ENCODE data around the gene HOOK2. TPM values are rescaled to one million over a fixed set of nuclear protein-coding genes. Genes with fewer than 3 reads are reported as not detected.

The HOOK2 gene
- total RNA-seq, 1 experiment from 2014 or later = 70.0 TPM

DNA sequence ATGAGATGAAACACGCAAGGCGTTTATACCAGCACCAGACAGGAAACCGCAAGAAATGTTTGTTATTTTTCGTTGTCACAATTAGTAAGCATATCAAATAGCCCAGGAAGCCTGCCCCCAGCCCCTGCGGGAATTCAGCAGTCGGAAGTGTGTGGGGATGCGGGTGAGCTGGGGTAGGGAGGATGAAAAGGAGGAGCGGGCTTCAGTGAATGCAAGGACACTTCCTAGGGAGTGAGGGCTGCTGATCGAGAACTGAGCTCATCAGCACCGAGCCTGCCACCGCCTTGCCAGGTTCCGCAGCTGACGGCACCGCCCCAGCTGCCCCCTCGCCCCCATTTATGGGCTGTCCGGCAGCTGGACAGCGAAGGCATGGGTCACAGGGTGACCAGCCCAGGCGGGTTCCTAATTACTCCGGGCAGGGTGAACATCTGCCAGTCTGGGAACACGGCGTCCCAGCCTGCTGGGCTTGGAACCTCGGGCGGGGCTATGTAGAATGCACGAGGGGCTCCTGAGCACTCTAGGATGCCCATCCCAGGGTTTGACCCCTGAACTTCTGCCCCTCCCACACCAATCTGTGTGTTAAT is 25.3 kb downstream of the HOOK2 start:
- DNase-seq (ENCODE audit: low spot score) (no peak), ATAC-seq (no peak)
- H3K9me3 Mint-ChIP-seq = no peaks in the 10 kb centered on the region
- peaks cover 16% of the 10 kb centered on the region for H3K36me3 Mint-ChIP-seq
- no peak overlapping the region for H3K4me3 Mint-ChIP-seq
- TF ChIP-seq, protein P1, sequence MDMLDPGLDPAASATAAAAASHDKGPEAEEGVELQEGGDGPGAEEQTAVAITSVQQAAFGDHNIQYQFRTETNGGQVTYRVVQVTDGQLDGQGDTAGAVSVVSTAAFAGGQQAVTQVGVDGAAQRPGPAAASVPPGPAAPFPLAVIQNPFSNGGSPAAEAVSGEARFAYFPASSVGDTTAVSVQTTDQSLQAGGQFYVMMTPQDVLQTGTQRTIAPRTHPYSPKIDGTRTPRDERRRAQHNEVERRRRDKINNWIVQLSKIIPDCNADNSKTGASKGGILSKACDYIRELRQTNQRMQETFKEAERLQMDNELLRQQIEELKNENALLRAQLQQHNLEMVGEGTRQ (CRISPR knock-in tag; IDR thresholded peaks at IDR 0.05) = no peak
- TF ChIP-seq ZNF263 (CRISPR knock-in tag; IDR thresholded peaks at IDR 0.05; ENCODE audit: low read depth) = peak; percentile 68; the same call in 1 of the 2 replicates
- TF ChIP-seq, protein P2, sequence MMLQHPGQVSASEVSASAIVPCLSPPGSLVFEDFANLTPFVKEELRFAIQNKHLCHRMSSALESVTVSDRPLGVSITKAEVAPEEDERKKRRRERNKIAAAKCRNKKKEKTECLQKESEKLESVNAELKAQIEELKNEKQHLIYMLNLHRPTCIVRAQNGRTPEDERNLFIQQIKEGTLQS (CRISPR knock-in tag; conservative IDR thresholded peaks at IDR 0.05) = no peak
- H3K27ac Mint-ChIP-seq = no peak overlapping the region
- H3K27me3 Mint-ChIP-seq (ENCODE audit: low read depth) = peaks cover 39% of the 10 kb centered on the region
- ChIA-PET POLR2A (interaction anchor here (1.4 kb wide), 1 partner anchor 28 kb away, joined by 5 read pairs; no protein-coding TSS in a partner anchor), CTCF (interaction anchor here (0.7 to 1.0 kb wide), 5 partner anchors 10 to 78 kb away, joined by 3 to 9 read pairs (median 3); partner anchors contain the start of gene DHPS)
- peaks cover 13% of the 10 kb centered on the region for H3K4me1 Mint-ChIP-seq

DNA sequence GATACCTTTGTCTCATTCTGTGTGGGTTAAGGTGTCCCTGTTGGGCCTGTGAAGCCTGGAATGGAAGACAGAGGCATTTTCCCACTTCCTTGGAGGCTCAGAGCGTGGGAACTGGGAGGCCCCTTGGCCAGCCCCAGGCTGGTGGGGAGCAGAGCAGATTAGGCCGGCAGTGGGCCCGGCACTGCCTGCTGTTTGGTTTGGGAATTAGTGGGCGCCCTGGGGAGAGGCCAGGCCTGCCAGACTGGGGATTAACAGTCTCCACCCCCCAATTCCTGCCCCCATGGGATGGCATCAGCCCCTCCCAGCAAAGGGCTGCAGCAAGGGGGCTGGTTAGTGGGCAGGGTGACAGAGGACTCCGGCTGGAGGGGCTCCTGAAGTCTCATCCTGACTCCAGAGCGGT is 26.9 kb downstream of the HOOK2 start:
- Mint-ChIP-seq H3K4me1 (peaks cover 13% of the 10 kb centered on the region), H3K36me3 (peaks cover 16% of the 10 kb centered on the region), H3K27me3 (ENCODE audit: low read depth) (peaks cover 30% of the 10 kb centered on the region), H3K4me3 (no peak overlapping the region), H3K9me3 (no peaks in the 10 kb centered on the region), H3K27ac (no peak overlapping the region; the same call in 1 of the 2 replicates)
- no peak for DNase-seq (ENCODE audit: low spot score)
- ChIA-PET POLR2A (no interaction called here), CTCF (no interaction called here)
- no peak for ATAC-seq
- TF ChIP-seq ZNF423 (CRISPR knock-in tag; IDR thresholded peaks at IDR 0.05) = 0 out of 2 replicates have a peak, but pooled peaks have one; percentile 11
- TF ChIP-seq, protein P3, sequence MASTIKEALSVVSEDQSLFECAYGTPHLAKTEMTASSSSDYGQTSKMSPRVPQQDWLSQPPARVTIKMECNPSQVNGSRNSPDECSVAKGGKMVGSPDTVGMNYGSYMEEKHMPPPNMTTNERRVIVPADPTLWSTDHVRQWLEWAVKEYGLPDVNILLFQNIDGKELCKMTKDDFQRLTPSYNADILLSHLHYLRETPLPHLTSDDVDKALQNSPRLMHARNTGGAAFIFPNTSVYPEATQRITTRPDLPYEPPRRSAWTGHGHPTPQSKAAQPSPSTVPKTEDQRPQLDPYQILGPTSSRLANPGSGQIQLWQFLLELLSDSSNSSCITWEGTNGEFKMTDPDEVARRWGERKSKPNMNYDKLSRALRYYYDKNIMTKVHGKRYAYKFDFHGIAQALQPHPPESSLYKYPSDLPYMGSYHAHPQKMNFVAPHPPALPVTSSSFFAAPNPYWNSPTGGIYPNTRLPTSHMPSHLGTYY (CRISPR knock-in tag; IDR thresholded peaks at IDR 0.05) = no peak

DNA sequence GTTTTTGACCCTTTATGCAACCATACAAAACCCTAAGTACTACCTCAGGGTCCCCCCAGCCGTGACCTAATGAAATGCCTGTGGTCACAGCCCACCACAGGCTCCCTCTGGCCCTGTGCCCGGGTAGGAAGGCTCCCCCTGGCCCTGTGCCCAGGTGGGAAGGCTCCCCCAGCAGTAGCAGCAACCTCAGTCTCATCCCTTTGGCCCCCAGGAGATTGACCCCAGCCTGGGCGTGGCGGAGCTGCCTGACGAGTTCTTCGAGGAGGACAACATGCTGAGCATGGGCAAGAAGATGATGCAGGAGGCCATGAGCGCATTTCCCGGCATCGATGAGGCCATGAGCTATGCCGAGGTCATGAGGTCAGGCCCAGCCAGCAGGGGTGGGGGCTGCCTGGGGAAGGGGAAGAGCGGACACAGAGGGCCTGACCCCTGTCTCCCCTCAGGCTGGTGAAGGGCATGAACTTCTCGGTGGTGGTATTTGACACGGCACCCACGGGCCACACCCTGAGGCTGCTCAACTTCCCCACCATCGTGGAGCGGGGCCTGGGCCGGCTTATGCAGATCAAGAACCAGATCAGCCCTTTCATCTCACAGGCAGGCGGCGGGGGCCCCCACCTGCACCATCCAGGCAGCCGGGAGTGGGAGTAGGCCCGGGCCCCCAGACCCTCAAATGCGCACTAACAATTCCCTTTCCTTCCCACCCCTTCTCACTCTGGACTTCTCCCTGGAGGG is 30.0 kb downstream of the HOOK2 start:
- Mint-ChIP-seq H3K36me3 (peaks cover 28% of the 10 kb centered on the region), H3K4me1 (no peaks in the 10 kb centered on the region), H3K27me3 (ENCODE audit: low read depth) (peaks cover 12% of the 10 kb centered on the region), H3K27ac (no peak overlapping the region), H3K9me3 (no peaks in the 10 kb centered on the region), H3K4me3 (no peak overlapping the region)
- ATAC-seq = no peak
- no peak for DNase-seq (ENCODE audit: low spot score)
- CTCF ChIA-PET = interaction anchor here (4.7 kb wide), 1 partner anchor 15 kb away, joined by 16 read pairs; no protein-coding TSS in a partner anchor
- POLR2A ChIA-PET = interaction anchor here (0.5 kb wide), 1 partner anchor 361 kb away, joined by 3 read pairs; no protein-coding TSS in a partner anchor
- TF ChIP-seq ETV6 (CRISPR knock-in tag; IDR thresholded peaks at IDR 0.05) (no peak), CREM (CRISPR knock-in tag; IDR thresholded peaks at IDR 0.05) (no peak), CBFB (CRISPR knock-in tag; IDR thresholded peaks at IDR 0.05; ENCODE audit: low read depth) (no peak), ZNF423 (CRISPR knock-in tag; IDR thresholded peaks at IDR 0.05) (no peak), ZNF138 (CRISPR knock-in tag; conservative IDR thresholded peaks at IDR 0.05) (no peak), ZNF219 (CRISPR knock-in tag; IDR thresholded peaks at IDR 0.05; ENCODE audit: borderline replicate concordance) (no peak)
- TF ChIP-seq, protein P4, sequence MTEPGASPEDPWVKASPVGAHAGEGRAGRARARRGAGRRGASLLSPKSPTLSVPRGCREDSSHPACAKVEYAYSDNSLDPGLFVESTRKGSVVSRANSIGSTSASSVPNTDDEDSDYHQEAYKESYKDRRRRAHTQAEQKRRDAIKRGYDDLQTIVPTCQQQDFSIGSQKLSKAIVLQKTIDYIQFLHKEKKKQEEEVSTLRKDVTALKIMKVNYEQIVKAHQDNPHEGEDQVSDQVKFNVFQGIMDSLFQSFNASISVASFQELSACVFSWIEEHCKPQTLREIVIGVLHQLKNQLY (CRISPR knock-in tag; IDR thresholded peaks at IDR 0.05) = no peak
- TF ChIP-seq, protein P5, sequence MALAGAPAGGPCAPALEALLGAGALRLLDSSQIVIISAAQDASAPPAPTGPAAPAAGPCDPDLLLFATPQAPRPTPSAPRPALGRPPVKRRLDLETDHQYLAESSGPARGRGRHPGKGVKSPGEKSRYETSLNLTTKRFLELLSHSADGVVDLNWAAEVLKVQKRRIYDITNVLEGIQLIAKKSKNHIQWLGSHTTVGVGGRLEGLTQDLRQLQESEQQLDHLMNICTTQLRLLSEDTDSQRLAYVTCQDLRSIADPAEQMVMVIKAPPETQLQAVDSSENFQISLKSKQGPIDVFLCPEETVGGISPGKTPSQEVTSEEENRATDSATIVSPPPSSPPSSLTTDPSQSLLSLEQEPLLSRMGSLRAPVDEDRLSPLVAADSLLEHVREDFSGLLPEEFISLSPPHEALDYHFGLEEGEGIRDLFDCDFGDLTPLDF (CRISPR knock-in tag; IDR thresholded peaks at IDR 0.05) = no peak
- TF ChIP-seq, protein P6, sequence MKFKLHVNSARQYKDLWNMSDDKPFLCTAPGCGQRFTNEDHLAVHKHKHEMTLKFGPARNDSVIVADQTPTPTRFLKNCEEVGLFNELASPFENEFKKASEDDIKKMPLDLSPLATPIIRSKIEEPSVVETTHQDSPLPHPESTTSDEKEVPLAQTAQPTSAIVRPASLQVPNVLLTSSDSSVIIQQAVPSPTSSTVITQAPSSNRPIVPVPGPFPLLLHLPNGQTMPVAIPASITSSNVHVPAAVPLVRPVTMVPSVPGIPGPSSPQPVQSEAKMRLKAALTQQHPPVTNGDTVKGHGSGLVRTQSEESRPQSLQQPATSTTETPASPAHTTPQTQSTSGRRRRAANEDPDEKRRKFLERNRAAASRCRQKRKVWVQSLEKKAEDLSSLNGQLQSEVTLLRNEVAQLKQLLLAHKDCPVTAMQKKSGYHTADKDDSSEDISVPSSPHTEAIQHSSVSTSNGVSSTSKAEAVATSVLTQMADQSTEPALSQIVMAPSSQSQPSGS (CRISPR knock-in tag; IDR thresholded peaks at IDR 0.05; ENCODE audit: borderline replicate concordance, low read depth) = no peak
- TF ChIP-seq, protein P7, sequence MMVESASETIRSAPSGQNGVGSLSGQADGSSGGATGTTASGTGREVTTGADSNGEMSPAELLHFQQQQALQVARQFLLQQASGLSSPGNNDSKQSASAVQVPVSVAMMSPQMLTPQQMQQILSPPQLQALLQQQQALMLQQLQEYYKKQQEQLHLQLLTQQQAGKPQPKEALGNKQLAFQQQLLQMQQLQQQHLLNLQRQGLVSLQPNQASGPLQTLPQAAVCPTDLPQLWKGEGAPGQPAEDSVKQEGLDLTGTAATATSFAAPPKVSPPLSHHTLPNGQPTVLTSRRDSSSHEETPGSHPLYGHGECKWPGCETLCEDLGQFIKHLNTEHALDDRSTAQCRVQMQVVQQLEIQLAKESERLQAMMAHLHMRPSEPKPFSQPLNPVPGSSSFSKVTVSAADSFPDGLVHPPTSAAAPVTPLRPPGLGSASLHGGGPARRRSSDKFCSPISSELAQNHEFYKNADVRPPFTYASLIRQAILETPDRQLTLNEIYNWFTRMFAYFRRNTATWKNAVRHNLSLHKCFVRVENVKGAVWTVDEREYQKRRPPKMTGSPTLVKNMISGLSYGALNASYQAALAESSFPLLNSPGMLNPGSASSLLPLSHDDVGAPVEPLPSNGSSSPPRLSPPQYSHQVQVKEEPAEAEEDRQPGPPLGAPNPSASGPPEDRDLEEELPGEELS (CRISPR knock-in tag; IDR thresholded peaks at IDR 0.05) = no peak
